ENCODE measurements around the gene LDHB. TPM values are rescaled to one million over a fixed set of nuclear protein-coding genes. Genes with fewer than 3 reads are reported as not detected.
"Not testable (repeated sequence)": the region's sequence is repeated elsewhere in the genome, so short reads cannot be mapped to it uniquely, and the experiment has no call there.

Gene LDHB
- total RNA-seq (2014; rRNA removed; shearing (Covaris generic)), result 596 and 730 TPM in 2 replicates

DNA sequence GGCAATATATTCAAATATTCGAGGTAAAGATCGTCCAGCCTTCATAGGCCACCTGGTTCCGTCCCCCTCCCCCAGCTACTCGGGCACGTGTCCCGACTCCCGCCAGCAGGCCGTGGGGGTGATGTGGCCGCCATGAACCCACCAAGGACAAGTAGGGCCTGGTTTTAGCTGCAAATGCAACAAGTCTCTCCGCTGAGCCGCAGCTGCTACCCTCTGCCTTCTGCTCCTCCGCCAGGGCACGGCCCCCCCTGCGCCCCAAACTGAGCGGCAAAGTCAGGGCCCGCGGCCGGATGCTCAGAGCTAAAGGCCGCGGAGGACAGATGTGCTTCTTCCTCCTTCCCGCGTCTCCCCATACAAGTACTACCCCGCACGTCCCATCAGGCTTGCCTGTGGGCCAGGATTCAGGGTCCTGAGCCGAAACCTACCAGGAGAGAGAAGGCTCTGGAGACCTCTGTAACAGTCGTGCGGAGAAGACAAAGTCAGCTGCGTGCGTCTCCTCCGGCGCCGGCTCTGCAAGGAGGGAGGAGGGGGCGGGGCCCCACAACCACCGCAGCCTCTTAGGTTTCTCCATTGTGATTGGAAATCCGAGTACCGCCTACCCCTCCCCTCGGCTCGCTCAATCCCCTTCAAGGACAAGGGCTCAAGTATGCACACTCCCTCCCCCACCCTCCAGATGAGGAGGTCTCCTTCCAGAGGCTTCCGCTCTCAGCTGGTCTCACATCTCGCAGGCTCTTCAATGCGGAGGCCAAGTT lies at the start of gene LDHB:
Gene LDHB (minus strand): TSS at position 517 of the 752 bp plus-strand sequence. CDS start 3,171 bp downstream, outside the sequence.
- DNase-seq (ENCODE audit: low read depth), result peak; percentile 91

- DNase-seq (ENCODE audit: low read depth), result no peak
These were observed 47.2 kb upstream of the LDHB start for GRCh38 chr12:21704847-21705246.

DNA sequence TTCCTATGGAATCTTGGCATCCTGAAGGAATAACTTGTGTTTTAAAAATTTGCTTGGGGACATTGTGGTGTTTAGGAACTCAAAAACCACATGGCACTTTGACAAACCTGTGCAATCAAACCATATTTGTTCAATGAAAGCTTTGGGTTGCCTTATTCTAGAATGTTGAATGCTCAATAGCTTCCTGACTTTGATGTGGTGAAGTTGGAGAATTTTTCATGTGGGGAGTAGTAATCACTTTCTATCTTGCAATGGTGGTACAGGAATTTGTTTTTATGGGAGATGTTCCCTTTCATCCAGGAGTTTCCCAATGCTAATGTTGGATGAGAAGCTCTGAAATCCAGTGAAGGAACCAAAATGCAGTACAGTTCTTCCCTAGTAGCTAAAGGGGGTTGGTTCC lies 42.2 kb upstream of the LDHB start:
- no peak for DNase-seq (ENCODE audit: low read depth)

- peak; percentile 31 for DNase-seq (ENCODE audit: low read depth)
These were observed 40.4 kb upstream of the LDHB start for GRCh38 chr12:21697904-21698630.

- no peak for DNase-seq (ENCODE audit: low read depth)
These were observed 39.0 kb upstream of the LDHB start for GRCh38 chr12:21696625-21697024.

DNA sequence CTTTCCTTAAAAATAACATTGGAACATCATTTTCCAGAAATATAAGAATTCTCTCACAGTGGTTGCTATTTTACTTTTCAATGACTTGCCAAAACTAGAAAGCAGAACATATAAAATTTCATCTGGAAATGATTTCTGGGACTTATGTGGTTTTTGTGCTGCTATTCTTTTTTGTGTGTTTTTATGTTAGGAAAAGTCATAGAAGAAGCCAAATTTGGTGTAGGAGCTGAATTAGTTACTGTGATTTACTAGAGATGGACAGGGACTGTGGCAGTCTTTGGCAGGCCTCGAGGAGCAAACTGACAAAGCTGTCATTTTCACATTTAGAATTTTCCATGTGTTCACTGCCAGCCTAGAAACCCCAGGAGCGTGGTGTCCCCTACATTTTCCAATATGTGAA lies 38.3 kb upstream of the LDHB start:
- no peak for DNase-seq (ENCODE audit: low read depth)

GRCh38 chr12:21694660-21695059 lies 37.0 kb upstream of the LDHB start:
- no peak for DNase-seq (ENCODE audit: low read depth)

DNA sequence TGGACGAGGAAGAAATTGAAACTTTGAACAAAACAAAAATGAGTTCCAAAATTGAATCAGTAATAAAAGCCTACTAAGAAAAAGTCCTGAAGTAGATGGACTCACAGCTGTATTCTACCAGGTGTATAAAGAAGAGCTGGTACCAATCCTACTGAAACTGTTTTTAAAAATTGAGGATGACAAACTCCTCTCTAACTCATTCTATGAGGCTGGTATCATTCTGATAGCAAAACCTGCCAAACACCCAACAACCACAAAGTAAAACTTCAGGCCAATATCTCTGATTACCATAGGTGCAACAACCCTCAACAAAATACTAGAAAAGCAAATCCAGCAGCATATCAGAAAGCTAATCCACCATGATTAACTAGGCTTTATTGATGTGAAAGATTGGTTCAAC lies 33.9 kb upstream of the LDHB start:
- DNase-seq (ENCODE audit: low read depth), result no peak

DNA sequence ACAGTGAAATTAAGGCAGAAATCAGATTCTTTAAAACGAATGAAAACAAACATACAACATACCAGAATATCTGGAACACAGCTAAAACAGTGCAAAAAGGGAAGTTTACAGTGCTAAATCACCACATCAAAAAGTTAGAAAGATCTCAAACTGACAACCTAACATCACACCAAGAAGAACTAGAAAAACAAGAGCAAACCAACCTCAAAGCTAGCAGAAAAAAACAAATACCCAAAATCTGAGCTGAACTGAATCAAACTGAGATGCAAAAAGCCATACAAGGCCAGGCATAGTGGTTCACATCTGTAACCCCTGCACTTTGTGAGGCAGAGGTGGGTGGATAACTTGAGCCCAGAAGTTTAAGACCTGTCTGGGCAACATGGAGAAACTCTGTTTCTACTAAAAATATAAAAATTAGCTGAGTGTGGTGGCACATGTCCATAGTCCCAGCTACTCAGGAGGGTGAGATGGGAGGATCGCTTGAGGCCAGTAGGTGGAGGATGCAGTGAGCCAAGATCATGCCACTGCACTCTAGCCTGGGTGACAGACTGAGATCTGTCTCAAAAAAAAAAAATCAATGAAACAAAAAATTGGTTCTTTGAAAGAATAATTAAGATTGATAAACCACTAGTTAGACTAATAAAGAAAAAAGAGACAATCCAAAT lies 33.2 kb upstream of the LDHB start:
- DNase-seq (ENCODE audit: low read depth), result no peak

GRCh38 chr12:21683115-21683514 lies 25.5 kb upstream of the LDHB start:
- no peak for DNase-seq (ENCODE audit: low read depth)

GRCh38 chr12:21678959-21679358 lies 21.3 kb upstream of the LDHB start:
- no peak for DNase-seq (ENCODE audit: low read depth)

GRCh38 chr12:21677622-21678277 lies 20.1 kb upstream of the LDHB start:
- peak; percentile 28 for DNase-seq (ENCODE audit: low read depth)

GRCh38 chr12:21677204-21677603 lies 19.6 kb upstream of the LDHB start:
- DNase-seq (ENCODE audit: low read depth), result no peak

GRCh38 chr12:21676776-21677175 lies 19.1 kb upstream of the LDHB start:
- no peak for DNase-seq (ENCODE audit: low read depth)

DNA sequence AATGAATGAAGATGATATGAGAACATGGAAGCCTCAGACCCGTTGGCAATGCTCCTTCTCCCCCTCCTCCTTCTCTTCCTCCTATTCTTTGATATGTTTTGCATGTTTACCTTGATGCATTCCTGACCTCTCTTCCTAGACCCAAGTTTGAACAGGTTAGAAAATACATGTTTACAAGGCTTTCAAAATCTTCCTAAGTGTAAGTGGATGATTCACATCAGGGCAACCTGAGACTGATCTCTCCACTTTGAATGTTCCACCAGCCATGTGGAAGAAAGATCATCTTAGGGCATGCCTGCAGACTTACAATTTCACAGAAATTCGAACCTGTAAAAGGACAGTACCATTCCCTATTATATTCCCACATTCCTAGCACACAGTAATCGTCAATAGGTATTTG lies 18.0 kb upstream of the LDHB start:
- DNase-seq (ENCODE audit: low read depth), result no peak

GRCh38 chr12:21675096-21675495 lies 17.5 kb upstream of the LDHB start:
- DNase-seq (ENCODE audit: low read depth), result peak; percentile 5

DNA sequence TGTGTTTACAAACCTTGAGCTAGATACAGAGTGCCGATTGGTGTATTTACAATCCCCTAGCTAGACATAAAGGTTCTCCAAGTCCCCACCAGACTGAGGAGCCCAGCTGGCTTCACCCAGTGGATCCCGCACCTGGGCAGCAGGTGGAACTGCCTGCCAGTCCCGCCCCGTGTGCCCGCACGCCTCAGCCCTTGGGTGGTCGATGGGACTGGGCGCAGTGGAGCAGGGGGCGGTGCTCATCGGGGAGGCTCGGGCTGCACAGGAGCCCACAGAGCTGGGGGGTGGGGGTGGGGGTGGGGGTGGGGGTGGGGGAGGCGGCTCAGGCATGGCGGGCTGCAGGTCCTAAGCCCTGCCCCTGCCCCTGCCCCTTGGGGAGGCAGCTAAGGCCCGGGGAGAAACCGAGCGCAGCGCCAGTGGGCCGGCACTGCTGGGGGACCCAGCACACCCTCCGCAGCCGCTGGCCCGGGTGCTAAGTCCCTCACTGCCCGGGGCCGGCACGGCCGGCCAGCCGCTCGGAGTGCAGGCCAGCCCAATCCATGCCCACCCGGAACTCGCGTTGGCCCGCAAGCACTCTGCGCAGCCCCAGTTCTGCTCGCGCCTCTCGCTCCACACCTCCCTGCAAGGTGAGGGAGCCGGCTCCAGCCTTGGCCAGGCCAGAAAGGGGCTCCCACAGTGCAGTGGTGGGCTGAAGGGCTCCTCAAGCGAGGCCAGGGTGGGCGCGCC lies 16.3 kb upstream of the LDHB start:
- DNase-seq (ENCODE audit: low read depth), result not testable (repeated sequence)

DNA sequence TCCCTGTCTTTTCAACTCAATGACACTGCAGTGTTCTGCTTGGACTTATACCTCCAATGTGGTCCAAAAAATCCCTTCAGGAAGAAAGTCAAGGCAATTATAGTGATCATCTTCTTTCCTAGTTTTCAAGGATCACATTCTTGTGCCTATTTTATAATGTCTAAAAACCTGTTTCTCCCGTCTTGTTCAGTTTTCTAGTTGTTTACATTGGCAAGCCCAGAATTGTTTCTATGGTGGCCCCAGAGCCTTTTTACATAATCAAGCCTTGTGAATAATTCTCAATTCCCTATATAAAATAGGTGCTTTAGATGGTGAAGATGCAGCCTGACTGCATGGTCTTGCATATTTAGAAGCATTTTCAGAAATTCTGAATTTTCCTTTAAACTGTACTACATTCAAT lies 14.5 kb upstream of the LDHB start:
- DNase-seq (ENCODE audit: low read depth), result no peak

- peak; percentile 15 for DNase-seq (ENCODE audit: low read depth)
These were observed 9.1 kb upstream of the LDHB start for GRCh38 chr12:21666722-21667121.

- no peak for DNase-seq (ENCODE audit: low read depth)
These were observed 8.2 kb upstream of the LDHB start for GRCh38 chr12:21665816-21666215.

GRCh38 chr12:21662122-21662792 lies 4.6 kb upstream of the LDHB start:
- DNase-seq (ENCODE audit: low read depth), result no peak
